IPS-20b (cell line): Measurements from ENCODE around the gene RAB33A.

Experiments
- H3K27ac ChIP-seq: one replicate; pipeline ENCODE4 v1.5.1; 2013; ENCODE audit warnings: low read length
- H3K27me3 ChIP-seq: 2 replicates; pipeline ENCODE4 v1.6.1; 2013; ENCODE audit warnings: mild to moderate bottlenecking, low read length, inconsistent platforms; ENCODE audit not compliant: insufficient read depth
- H3K36me3 ChIP-seq: 2 replicates; pipeline ENCODE4 v1.6.1; 2013; ENCODE audit warnings: low read depth, mild to moderate bottlenecking, inconsistent platforms, low read length, moderate library complexity; ENCODE audit not compliant: insufficient read depth
- H3K4me1 ChIP-seq: 2 replicates; pipeline ENCODE4 v1.6.1; 2013; ENCODE audit warnings: mild to moderate bottlenecking, control low read depth, inconsistent platforms, low read length, moderate library complexity; ENCODE audit not compliant: insufficient read depth
- H3K4me3 ChIP-seq: 2 replicates; pipeline ENCODE4 v1.5.1; 2013; ENCODE audit warnings: mild to moderate bottlenecking, low read length, inconsistent platforms
- H3K9ac ChIP-seq: 2 replicates; pipeline ENCODE4 v1.6.1; 2013; ENCODE audit warnings: low read depth, mild to moderate bottlenecking, inconsistent platforms, low read length, moderate library complexity
- H3K9me3 ChIP-seq: 2 replicates; pipeline ENCODE4 v1.6.1; 2013; ENCODE audit warnings: mild to moderate bottlenecking, low read depth, low read length, inconsistent platforms; ENCODE audit not compliant: insufficient read depth

The RAB33A gene

GRCh38 chrX:130173190-130173895 lies 1.6 kb downstream of the RAB33A start:
- Histone ChIP-seq H3K9me3 (no peaks in the 10 kb centered on the region), H3K27me3 (peaks cover 28% of the 10 kb centered on the region), H3K9ac (no peak overlapping the region), H3K27ac (no peak overlapping the region), H3K36me3 (no peaks in the 10 kb centered on the region), H3K4me3 (no peak overlapping the region; the same call in 1 of the 2 replicates), H3K4me1 (peaks cover 3% of the 10 kb centered on the region; the same call in 1 of the 2 replicates)

DNA sequence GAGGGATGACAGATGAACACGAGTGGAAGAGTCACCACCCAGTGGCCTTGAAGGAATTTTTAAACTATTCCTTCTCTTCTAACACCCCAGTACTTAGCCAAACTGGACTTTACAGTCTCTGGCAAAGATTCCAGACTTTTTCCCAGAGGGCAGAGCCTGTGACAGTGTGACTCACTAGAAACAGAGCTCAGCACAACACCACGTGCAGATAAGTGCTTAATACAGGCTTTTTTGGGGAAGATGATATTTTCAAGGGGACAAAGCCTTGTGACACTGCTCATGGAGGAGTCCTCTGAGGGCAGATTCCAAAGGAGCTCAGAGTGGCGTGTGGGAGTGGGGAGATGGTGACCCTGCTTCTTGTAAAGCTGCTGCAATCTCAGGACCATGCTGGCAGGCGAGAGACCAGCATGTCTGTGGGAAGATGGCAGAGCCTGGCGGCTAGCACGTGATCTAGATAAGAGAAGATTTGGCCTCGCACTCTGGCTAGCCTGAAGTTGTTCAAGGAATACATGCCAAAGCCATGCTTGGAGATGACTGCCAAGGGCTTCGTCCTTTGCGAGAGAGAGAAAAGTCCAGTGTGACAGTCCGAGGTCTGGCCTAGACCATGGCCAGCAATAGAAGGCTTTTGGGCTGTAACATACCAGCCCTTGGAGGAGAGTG lies 2.4 kb downstream of the RAB33A start:
- Histone ChIP-seq H3K36me3 (no peaks in the 10 kb centered on the region), H3K9ac (no peak overlapping the region), H3K27me3 (peaks cover 28% of the 10 kb centered on the region), H3K4me3 (no peak overlapping the region), H3K4me1 (peaks cover 3% of the 10 kb centered on the region; the same call in 1 of the 2 replicates), H3K27ac (no peak overlapping the region), H3K9me3 (no peaks in the 10 kb centered on the region)

GRCh38 chrX:130174937-130175336 lies 3.2 kb downstream of the RAB33A start:
- H3K27ac ChIP-seq: no peak overlapping the region
- H3K9ac ChIP-seq: no peak overlapping the region
- H3K36me3 ChIP-seq: no peaks in the 10 kb centered on the region
- H3K4me3 ChIP-seq: no peak overlapping the region
- no peaks in the 10 kb centered on the region for H3K9me3 ChIP-seq
- peaks cover 28% of the 10 kb centered on the region for H3K27me3 ChIP-seq
- H3K4me1 ChIP-seq: peaks cover 3% of the 10 kb centered on the region; the same call in 1 of the 2 replicates

- Histone ChIP-seq H3K9ac (no peak overlapping the region), H3K36me3 (no peaks in the 10 kb centered on the region), H3K4me1 (no peaks in the 10 kb centered on the region), H3K9me3 (no peaks in the 10 kb centered on the region), H3K27me3 (peaks cover 28% of the 10 kb centered on the region), H3K27ac (no peak overlapping the region), H3K4me3 (no peak overlapping the region)
Measured at GRCh38 chrX:130176354-130176776, 4.6 kb downstream of the RAB33A start.

- Histone ChIP-seq H3K4me1 (no peaks in the 10 kb centered on the region), H3K9me3 (no peaks in the 10 kb centered on the region), H3K4me3 (no peak overlapping the region), H3K27me3 (peaks cover 24% of the 10 kb centered on the region), H3K36me3 (no peaks in the 10 kb centered on the region), H3K27ac (no peak overlapping the region), H3K9ac (no peak overlapping the region)
Measured at GRCh38 chrX:130176942-130177341, 5.2 kb downstream of the RAB33A start.

DNA sequence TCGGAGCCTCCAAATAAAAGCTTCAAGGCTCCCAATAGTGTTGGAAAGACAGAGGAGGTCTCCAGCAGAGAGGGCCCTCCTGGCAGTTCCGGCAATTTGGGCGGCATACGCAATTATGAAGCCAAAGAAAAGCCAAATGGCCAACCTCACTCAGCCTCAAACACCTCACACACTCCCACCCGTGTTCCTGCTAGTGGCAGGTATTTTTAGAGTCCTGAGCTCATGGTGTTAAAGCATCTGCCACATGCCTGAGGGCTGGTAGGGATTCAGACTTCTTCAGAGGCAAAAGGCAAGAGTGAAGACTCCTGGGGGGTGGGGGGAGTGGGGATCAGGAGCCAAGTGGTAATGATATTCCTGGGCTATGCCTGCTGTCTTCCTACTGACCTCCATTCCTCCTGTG lies 7.4 kb downstream of the RAB33A start:
- Histone ChIP-seq H3K9ac (no peak overlapping the region), H3K4me1 (no peaks in the 10 kb centered on the region), H3K4me3 (no peak overlapping the region), H3K36me3 (no peaks in the 10 kb centered on the region), H3K9me3 (no peaks in the 10 kb centered on the region), H3K27ac (no peak overlapping the region), H3K27me3 (peaks cover 2% of the 10 kb centered on the region; the same call in 1 of the 2 replicates)

GRCh38 chrX:130179579-130180215 lies 7.9 kb downstream of the RAB33A start:
- H3K4me1 ChIP-seq: no peaks in the 10 kb centered on the region
- no peak overlapping the region for H3K9ac ChIP-seq
- H3K4me3 ChIP-seq: no peak overlapping the region
- no peaks in the 10 kb centered on the region for H3K36me3 ChIP-seq
- H3K9me3 ChIP-seq: no peaks in the 10 kb centered on the region
- H3K27ac ChIP-seq: no peak overlapping the region
- H3K27me3 ChIP-seq: no peaks in the 10 kb centered on the region

GRCh38 chrX:130184168-130184567 lies 12.4 kb downstream of the RAB33A start:
- no peaks in the 10 kb centered on the region for H3K36me3 ChIP-seq
- no peaks in the 10 kb centered on the region for H3K9me3 ChIP-seq
- no peak overlapping the region for H3K27ac ChIP-seq
- no peaks in the 10 kb centered on the region for H3K4me1 ChIP-seq
- no peaks in the 10 kb centered on the region for H3K27me3 ChIP-seq
- H3K9ac ChIP-seq: no peak overlapping the region
- no peak overlapping the region for H3K4me3 ChIP-seq

- no peaks in the 10 kb centered on the region for H3K9me3 ChIP-seq
- H3K4me3 ChIP-seq: no peak overlapping the region
- no peaks in the 10 kb centered on the region for H3K27me3 ChIP-seq
- H3K4me1 ChIP-seq: no peaks in the 10 kb centered on the region
- no peaks in the 10 kb centered on the region for H3K36me3 ChIP-seq
- no peak overlapping the region for H3K27ac ChIP-seq
- no peak overlapping the region for H3K9ac ChIP-seq
Measured at GRCh38 chrX:130184857-130185256, 13.1 kb downstream of the RAB33A start.

DNA sequence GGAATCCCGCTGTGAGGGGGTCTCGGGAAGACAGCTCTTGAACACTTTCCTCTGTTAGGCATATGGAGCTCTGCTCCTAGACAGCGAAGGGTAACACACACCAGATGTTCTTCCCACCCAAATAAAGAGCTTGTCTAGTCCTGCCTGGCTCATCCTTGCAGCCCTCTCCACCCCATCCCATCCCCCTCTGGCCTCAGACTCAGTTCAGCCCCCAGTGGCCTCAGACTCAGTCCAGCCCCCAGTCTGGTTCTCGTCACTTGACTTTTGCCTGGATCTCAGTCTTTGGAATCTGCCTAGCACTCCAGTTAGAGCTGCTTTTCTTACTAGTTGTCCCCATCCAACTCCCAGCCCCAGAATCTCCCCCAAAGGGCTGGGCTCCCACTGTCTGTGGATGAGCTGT lies 14.9 kb downstream of the RAB33A start:
- Histone ChIP-seq H3K27ac (no peak overlapping the region), H3K9ac (no peak overlapping the region), H3K4me1 (no peaks in the 10 kb centered on the region), H3K4me3 (no peak overlapping the region), H3K9me3 (no peaks in the 10 kb centered on the region), H3K36me3 (no peaks in the 10 kb centered on the region), H3K27me3 (no peaks in the 10 kb centered on the region)

DNA sequence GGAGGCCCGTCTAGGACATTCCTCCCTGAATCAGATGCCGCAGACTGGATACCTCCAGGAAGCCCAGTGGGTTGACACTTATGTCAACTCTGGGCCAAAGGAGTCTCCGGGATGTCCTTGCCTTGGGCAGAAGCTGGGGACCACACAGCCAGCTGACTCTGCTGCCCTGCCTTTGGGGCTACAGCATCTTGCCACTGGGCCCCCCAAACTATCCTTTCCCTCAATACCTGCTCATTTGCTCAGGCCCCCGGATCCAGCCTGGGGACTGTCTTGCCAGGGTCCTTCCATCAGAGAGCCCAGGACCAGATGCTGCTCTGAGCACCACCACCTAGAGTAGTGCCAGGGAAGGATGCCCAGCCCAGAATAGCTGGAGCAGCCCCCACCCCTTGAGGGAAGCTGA lies 19.0 kb downstream of the RAB33A start:
- Histone ChIP-seq H3K27me3 (no peaks in the 10 kb centered on the region), H3K27ac (no peak overlapping the region), H3K4me1 (no peaks in the 10 kb centered on the region), H3K36me3 (no peaks in the 10 kb centered on the region), H3K9ac (no peak overlapping the region), H3K4me3 (no peak overlapping the region), H3K9me3 (no peaks in the 10 kb centered on the region)

- Histone ChIP-seq H3K27ac (no peak overlapping the region), H3K4me3 (no peak overlapping the region), H3K36me3 (0 out of 2 replicates have a peak, but pooled peaks cover 1% of the 10 kb centered on the region), H3K9ac (no peak overlapping the region), H3K9me3 (no peaks in the 10 kb centered on the region), H3K4me1 (no peaks in the 10 kb centered on the region), H3K27me3 (no peaks in the 10 kb centered on the region)
Measured at GRCh38 chrX:130196466-130196865, 24.7 kb downstream of the RAB33A start.
